HG02588 (cell line): ENCODE results near the gene IFNL3.
"Not testable (repeated sequence)": the region's sequence is repeated elsewhere in the genome, so short reads cannot be mapped to it uniquely, and the experiment has no call there.

Experiments
- ATAC-seq: cut with Tn5 transposase; IDR thresholded peaks from one replicate; pipeline ENCODE4 v1.9.1; 2021; ENCODE audit warnings: mild to moderate bottlenecking, moderate library complexity; ENCODE audit not compliant: unreplicated experiment

Gene IFNL3

DNA sequence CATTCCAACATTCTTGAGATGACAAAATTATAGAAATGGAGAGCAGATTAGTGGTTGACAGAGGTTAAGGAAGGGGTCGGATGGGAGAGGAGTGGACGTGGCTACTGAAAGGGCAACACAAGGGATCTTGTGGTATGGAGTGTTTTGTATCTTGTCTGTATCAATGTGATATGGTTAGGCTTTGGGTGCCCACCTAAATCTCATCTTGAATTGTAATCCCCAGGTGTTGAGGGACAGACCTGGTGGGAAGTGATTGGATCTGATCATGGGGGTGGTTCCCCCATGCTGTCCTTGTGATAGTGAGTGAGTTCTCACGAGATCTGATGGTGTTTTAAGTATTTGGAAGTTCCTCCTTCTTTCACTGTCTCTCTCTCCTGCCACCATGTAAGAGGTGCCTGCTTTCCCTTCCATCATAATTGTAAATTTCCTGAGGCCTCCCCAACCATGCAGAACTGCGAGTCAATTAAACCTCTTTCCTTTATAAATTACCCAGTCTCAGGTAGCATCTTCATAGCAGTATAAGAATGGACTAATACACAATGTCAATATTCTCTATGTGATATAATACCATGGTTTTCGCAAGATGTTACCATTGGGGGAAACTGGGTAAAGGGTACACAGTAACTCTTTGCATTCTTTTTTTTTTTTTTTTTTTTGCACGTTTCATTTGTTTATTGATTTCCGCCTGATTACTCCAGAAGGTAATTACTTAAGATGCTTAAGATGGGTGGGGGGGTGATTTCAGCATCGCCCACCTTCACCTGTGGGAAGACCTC, 8.8 kb upstream of the IFNL3 start:
- ATAC-seq, result no peak

DNA sequence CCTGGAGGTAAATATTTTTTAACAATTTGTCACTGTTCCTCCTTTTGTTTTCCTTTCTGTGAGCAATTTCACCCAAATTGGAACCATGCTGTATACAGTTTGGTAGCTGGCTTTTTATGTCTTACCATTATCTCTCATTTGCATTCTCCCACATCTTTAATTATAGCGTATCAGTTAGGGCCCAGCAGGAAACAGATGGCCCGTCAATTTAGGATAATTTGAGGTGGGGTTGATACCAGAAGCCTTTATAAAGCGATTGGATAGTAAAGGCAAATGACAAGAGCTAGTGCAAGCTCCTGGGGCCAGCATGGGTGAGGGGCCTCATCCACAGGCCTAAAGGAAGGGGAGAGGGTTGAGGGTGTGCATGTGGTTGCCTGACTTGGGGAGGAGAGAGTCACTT, 7.7 kb upstream of the IFNL3 start:
- ATAC-seq, result no peak

DNA sequence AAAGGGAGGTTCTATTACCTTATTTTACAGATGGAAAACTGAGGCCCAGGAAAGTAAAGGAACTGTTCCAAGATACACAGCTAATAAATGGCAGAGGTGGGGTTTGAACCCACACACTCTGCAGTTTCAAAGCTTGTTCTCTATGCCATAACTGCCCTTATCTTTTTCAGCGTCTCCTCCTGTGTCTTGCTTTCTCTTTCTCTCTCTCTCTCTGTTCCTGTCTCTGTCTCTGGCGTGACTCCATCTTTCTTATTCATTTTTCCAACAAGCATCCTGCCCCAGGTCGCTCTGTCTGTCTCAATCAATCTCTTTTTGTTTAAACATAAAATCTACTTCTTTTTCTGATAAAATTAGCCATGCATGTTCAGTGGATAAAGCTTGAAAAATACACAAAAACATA, 7.0 kb upstream of the IFNL3 start:
- no peak for ATAC-seq

DNA sequence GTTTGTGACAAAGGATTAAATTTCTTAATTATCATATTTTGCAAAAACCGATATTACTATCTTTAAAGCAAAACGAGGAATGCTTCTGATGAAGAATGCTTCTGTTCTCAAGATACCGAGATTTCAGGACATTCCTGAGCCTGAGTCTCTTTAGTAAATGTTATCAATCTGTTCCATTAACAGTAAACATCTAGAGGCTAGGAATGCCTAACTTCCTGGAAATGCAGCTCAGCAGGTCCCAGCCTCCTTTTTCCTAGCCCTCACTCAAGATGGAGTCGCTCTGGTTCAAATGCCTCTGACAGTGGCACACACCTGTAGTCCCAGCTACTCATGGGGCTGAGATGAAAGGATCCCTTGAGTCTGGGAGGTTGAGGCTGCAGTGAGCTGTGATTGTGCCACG, 6.3 kb upstream of the IFNL3 start:
- no peak for ATAC-seq

DNA sequence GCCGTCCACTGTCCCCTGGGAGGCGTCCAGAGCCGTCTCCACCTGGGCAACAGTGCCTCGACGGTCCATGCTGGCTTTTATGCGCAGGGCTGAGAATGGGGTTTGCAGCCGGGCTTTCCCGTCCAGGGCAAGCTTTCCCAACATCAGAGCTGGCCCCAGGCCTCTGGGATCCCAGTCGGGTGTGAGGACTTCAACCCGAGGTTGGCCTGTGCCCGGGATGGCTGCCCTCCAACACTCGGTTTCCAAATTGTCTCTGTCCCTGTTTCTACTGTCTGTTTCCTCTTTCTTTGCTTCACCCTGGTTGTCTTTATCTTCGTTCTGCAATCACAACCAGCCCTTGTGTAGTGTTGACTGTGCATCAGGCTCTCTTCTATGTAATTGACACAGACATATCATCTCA, 4.0 kb upstream of the IFNL3 start, which contains the start of gene IFNL4:
Gene IFNL4, minus strand, starts transcription at position 51 of the 400 bp plus-strand sequence.
- ATAC-seq, result no peak

DNA sequence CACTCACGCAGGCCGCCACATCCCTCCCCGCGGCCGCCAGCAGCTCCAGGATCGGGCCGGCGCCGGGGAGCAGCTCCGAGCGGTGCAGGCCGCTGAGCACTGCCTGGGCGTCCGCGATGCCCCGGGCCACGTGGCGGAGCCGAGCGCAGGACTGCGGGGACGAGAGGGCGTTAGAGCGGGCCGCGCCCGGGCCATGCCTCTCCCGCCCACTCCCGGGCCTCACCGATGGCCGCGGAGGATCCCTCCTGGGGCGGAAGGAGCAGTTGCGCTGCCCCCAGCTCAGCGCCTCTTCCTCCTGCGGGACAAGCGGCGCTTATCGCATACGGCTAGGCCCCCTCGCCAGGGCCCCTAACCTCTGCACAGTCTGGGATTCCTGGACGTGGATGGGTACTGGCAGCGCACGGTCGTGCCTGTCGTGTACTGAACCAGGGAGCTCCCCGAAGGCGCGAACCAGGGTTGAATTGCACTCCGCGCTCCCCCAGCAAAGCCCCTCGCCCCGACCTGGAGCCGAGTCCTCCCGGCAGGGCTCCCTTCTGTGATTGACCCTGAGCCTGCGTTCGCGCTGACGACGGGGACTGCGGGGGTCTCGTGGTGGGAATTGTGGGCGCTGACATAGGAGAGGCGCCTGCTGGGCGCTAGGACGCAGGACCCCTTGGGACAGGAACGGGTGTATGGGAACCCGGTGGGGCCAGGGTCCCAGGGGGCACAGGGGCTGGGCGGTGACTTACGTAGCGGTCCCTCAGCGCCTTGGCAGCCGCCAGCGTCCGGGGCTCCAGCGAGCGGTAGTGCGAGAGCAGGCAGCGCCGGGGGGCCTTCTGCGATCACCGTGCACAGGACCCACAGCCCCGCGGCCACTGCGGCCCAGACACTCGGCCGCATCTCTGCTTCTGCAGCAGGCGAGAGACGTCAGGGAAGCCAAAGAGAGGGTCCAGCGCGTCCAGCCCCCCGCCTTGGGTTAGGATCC, 3.2 kb upstream of the IFNL3 start:
- ATAC-seq, result no peak

DNA sequence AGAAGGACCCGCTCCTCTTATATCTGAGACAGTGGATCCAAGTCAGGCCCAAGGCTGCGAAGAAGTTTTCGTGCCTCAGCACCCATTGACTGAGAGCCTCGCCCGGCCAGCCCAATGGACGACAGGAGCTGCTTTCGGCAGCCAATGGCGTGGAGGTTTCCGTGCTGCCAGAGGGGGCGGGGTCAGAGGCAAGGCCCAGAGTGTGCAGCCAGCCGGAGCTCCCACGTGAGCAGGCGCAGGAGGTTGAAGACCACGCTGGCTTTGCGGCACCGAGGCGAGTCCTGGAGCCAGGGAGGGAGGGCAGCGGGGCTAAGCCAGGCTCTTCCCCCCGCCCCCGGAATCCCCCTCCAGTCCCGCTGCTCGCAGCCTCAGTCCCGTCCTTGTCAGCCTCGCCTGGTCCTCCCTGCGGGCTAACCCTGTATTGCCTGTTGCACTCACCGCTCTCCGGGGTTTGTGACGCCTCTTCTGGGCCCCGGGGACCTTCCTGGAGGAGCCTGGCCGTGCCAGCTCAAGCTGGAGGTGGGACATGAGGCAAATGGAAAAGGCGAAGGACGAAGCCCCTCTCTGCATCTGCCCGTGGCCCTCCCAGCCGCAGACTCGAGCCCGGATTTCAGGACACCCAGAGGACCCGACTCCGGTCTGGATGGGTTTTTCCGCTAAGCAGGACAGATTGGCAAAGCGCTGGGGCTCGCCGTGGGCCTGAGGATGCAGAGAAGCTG, 2.3 kb upstream of the IFNL3 start:
- ATAC-seq, result no peak

DNA sequence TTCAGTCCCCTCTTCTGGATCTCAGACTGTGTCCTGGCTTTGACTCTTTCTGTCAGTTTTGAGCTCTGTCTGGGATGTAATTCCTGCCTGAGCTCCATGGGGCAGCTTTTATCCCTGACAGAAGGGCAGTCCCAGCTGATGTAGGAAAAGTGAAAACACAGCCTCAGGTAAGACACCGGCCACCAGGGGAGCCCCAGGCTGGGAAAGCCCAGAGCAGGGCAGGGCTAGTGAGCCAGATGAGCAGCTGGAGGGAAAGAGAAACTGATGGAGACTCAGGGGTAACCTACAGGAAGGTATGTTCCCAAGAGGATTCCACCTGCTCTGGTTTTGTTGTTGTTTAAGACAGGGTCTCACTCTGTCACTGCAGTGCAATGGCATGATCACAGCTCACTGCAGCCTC, 360 bp upstream of the IFNL3 start:
- not testable (repeated sequence) for ATAC-seq

DNA sequence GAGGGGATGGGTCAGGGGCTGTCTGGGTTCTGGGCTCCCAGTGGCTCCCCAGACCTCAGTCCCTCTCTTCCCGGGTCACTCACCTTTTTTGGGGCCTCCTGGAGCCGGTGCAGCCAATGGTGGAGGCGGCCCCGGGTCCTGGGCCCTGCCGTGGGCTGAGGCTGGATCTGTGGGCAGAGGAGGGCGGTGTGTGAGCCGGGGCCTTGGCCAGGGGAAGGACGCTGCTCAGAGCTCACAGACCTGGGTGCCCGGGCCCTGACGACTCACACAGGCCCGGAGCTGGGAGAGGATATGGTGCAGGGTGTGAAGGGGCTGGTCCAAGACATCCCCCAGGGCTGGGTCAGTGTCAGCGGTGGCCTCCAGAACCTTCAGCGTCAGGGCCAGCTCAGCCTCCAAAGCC, 1.1 kb downstream of the IFNL3 start:
- ATAC-seq, result not testable (repeated sequence)

DNA sequence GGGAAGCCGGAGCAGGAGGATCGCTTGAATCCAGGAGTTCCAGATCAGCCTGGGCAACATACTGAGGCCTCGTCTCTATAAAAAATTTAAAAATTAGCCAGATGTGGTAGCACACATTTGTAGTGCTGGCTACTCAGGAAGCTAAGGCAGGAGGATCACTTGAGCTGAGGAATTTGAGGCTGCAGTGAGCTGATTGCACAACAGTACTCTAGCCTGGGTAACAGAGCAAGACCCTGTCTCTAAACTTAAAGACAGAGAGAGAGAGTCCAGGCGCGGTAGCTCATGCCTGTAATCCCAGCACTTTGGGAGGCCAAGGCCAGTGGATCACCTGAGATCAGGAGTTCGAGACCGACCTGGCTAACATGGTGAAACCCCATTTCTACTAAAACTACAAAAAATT, 4.4 kb downstream of the IFNL3 start:
- no peak for ATAC-seq

DNA sequence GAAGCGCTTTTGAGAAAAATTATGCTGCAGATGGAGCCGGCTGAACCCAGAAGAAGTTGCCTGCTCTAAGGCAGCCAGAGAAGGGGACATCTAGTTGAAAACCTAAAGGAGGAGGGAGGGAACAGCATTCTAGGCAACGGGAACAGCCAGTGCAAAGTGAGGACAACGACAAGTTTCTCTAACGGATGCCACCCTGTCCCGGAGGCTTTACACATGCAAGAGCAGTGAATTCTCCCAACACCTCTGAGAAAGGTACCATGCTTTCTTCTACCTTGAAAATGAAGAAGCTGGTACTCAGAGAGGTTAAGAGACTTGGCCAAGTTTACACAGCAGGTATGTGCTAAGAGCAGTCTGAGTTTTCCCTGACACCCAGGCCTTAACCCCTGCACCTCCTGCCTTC, 5.9 kb downstream of the IFNL3 start:
- no peak for ATAC-seq

DNA sequence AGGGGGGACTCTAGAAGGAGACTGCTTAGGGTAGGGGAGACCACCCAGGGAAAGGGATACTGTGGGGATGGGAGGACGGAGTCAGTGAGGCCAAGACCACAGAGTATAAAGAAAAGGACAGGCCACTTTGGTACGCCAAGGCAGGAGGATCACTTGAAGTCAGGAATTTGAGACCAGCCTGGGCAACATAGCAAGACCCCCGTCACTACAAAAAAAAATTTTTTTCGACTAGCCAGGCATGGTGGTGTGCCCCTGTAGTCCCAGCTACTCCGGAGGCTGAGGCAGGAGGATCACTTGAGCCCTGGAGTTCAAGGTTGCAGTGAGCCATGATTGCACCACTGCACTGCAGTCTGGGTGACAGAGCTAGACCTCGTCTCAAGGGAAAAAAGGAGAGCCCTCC, 6.6 kb downstream of the IFNL3 start:
- no peak for ATAC-seq

DNA sequence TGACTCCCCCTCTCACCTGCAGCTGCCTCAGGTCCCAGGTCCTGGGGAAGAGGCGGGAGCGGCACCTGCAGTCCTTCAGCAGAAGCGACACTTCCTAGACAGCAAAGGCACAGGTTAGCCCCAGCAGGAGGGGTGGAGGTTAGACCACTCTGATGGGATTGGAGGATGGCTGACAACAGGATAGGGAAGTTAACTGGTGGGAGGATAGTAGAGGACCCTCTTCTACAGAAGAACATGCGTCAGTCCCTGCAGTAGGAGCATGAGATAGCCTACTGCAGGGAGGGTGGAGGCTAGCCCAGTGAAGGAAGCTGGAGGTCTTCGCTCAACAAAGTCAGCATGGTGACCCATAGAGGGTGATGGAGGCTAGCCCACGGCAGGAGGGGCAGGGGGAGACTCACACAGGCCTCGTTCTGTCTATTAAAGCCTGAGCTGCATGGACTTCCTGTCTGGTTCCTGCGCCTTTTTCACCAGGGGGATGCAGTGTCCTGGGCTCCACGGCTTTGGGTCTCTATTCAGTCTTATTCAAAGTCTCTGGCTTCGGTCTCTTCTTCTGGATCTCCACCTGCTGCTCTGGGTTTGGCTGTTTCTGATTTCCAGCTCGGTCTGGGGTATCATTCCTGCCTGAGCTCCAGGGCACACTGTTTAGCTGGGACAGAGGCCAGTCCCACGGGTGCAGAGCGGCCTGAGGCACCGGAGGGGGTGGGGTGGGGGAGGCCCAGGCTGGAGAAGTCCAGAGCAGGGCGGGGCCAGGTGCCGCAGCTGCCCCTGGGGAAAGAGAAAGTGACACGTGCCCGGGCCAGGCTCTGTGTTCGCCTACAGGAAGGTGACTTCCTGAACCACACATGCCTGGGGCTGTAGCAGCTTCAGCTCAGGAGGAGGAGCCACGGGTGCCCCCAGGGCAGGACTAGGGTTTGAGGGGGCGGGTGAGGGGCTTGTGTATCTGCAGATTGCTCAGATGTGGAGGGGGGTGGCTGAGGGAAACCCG, 7.3 kb downstream of the IFNL3 start:
- ATAC-seq, result no peak

DNA sequence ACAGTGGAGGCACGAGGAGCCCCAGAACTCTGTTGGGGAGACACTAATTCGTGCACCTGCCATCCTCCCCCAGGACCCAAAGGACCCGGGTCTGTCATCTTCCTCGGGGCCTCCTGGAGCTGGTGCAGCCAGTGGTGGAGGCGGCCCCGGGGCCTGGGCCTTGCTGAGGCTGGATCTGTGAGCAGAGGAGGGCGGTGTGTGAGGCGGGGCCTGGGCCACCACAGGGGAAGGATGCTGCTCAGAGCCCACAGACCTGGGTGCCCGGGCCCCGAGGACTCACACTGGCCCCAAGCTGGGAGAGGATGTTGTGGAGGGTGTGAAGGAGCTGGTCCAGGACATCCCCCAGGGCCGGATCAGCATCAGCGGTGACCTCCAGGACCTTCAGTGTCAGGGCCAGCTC, 8.3 kb downstream of the IFNL3 start:
- no peak for ATAC-seq

DNA sequence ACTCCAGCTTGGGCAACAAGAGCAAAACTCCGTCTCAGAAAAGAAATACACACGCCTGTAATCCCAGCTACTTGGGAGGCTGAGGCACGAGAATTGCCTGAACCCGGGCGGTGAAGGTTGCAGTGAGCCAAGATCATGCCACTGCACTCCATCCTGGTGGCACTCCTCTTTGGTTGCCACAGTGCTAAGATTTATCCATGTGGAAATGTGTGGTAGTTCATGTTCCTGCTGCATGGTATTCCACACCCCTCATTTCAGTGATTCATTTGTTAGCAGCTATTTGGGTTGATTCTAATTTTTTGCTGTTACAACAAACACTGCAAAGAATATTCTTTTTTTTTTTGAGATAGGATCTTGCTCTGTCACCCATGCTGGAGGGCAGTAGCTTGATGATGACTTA, 12.1 kb downstream of the IFNL3 start:
- no peak for ATAC-seq

DNA sequence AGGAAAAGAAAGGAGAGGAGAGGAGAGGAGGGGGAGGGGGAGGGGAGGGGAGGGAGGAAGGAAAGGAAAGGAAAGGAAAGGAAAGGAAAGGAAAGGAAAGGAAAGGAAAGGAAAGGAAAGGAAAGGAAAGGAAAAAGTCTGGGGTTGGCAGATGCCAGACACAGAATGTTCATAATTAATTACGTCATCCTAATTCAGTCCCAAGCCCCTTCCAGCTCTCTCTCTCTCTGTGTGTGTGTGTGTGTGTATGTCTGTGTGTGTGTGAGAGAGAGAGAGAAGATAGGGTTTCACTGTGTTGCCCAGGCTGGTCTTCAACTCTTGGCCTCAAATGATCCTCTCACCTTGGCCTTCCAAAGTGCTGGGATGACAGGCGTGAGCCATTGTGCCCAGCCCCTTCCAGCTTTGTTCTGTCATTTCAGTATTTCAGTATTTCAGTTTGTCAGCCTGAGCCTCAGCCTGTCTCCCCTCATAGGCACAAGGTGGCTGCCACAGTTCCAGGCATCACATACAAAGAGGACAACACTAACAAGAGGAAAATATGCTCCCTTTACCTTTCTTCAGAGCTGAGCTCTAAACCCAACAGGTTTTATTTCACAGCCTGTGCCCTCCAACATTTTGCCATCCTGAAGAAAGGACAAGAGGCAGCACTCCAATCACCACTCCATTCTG, 14.6 kb downstream of the IFNL3 start:
- ATAC-seq, result no peak

DNA sequence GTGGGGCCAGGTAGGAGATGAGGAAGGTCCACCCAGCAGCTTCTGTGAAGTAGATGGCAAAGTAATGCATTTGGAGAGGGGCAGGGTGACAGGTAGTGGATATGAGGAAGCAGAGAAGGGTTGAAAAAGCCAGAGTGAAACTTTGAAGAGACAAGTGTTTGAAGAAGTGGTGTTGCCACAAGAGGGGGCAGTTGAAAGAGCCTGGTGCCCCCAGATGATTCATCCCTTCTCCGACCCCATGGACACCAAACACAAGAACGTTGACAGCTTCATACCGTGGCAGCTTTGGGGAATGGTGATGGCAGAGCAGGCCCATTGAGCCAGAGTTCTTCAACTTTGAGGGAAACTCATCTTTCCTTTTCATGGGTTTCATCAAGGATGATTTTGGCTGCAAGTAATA, 19.9 kb downstream of the IFNL3 start:
- no peak for ATAC-seq

DNA sequence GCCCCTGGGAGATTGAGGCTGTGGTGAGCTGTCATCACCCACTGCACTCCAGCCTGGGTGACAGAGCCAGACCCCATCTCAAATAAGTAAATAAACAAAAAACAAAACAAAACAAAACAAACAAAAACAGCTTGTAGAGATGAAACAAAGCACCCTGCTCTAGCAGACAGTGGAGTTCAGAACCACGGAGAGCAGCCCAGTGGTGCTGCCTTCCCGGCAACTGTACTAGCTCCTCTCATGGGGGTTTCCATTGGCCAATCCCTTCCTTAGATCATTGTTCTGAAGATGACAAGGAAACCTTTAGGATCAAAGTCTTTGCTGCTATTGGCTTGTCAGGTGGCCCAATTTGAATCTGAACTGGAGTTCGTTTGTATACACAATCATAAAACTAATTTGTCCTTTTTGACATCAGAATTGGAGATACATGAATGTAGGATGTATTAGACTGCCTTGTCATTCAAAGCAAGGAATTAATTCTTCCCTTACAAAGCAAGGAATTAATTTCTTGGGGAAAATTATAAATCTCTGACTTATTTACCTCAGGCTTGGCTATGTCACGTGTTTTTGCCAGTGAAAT, 21.0 kb downstream of the IFNL3 start:
- ATAC-seq, result no peak

DNA sequence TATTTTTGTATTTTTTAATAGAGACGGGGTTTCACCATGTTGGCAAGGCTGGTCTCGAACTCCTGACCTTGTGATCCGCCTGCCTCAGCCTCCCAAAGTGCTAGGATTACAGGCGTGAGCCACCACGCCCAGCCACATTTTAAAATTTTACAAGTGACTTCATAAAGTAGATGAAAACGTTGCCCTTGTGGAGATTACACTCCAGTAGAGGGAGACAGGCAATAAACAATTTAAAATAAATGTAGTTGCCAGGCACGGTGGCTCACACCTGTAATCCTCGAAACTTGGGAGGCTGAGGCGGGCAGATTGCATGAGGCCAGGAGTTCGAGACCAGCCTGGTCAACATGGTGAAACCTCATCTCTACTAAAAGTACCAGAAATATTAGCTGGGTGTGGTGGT, 25.7 kb downstream of the IFNL3 start:
- not testable (repeated sequence) for ATAC-seq
